Fibroblast of skin of scalp (primary cell): Measurements from ENCODE around the gene LRRC36.
A peak's percentile ranks its signal among the peaks of the same experiment; 100 is the strongest.
"Not testable (repeated sequence)": the region's sequence is repeated elsewhere in the genome, so short reads cannot be mapped to it uniquely, and the experiment has no call there.

Experiments
- DNase-seq: peaks from one replicate; pipeline ENCODE4 v3.0.0-alpha.2; 2013

Gene LRRC36

DNA sequence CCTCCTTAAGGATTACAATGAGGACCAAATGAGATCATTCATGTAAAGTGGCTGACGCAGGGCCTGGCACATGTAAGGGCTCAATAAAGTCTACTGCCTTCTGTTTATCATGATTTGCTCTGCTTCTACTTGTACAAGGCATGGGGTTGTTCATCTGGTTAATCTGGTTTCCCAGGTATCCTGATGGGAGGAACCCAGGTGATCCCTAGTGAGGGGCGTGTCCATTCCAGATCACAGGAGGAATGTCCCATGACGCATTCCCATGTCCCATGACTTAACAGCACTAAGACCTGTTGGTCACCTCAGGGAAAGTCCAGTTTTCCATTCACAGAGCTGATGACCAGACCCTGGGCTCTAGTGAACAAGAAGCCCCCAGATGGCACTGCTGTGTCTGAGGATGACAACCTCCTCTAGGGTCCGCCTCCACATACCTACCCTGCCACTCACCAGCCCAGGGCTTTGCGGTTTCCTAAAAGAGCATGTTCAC lies 78.2 kb downstream of the LRRC36 start:
- no peak for DNase-seq

DNA sequence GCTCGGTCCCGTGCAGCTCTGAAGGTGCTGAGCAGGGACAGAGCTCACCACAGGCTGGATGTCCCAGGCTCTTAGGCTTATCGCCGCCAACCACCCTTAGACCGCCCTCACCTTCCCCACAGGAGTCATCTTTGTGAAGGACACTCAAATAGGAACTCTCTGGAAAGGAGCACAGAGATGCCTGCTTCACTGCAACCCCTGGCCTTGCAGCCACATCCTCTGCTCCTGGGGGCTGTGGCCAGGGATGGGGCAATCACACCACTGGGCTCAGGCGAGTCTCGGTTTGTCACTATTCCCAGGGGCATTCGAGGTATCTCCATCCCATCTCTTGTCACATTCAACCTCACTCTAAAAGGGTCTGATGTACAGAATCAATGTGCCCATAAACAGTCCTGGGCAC lies 78.7 kb downstream of the LRRC36 start:
- DNase-seq, result no peak

DNA sequence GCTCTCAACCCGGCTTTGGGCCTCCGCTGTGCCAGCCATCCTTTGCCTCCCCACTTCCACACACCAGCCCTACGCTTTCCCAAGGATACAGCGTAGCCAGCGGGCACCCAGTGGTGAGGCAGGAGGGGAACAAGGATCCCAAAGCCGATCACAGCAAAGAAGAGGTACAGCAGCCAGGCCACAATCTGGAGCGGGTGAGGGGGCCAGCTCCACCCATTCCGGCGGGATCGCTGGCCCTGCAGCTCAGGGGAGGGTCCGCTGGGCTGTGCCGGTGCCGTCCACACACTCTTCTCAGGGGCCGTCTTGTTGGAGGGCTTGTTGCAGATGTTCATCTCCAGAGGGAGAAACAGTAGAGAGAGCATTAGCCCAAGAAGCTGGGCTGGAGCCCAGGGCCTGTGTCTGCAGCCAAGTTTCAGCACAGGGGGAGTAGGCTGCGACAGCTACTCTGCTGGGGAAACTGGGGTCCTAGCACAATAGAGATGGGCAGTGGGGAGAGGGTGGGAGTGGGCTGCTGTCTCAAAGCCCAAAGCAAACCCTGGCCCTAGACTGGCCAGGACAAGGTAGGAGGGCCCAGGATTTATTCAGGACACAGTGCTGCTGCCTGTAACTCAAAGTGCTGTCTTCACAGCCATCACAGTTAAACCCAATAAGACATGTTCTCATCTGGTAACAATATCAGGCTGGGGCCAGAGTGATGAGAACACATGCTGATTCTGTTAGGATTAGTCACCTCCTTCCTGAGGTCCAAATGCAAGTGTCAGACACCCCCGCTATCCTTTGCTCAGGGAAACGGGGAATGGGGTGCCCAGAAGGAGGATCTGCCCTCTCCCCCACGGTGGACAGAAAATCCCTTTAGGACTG lies 79.7 kb downstream of the LRRC36 start:
- DNase-seq, result peak; percentile 80

DNA sequence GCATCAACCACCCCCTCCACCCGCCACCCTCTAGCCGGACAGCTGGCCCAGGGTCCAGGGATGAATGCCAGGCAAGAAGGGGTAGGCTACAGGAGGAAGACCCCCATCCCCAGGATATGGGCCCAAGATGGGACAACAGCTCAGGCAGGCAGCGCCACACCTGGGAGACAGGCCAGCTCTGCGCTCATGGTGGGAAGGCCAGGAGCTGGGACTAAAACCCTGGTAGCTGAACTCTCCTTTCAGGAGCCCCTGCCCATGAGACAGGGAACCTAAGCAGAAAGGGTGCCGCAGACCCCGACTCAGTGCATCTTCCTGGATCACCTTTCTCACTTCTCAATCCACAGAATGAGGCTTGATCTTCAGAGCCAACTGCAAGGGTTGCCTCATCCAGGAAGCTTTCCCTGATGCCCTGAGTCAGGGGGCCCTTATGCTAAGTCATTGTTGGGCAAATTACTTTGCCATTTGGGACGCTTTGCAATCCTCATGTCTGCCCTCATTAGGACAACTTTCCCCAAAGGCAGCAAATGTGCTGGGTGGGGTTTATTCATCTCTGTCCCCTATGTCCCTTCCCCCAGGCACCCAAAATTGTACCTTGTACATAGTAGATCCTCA lies 80.7 kb downstream of the LRRC36 start:
- no peak for DNase-seq

DNA sequence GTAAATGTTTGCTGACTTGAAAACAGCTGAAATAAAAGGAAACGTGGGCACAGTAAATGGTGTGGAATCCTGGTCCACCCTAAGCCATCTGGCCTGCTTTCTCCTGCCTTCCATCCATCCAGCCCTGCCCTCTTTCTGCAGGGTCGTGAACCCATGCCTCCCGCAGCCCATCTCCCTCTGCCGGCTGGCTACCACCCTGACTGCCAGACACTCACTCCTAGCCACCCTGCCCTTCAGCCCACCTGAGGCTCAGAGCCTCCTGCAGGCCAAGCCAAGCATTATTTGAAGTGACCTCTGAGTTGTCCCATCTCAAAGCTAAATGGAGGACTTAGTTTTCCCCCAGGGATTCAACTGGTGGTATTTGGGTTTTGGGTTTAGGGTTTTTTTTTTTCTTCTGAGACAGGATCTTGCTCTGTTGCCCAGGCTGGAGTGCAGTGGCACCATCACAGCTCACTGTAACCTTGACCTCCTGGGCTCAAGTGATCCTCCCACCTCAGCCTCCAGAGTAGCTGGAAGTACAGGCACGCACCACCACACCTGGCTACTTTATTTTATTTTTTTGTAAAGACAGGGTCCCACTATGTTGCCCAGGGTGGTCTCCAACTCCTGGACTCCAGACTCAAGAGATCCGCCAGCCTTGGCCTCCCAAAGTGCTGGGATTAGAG lies 81.3 kb downstream of the LRRC36 start:
- DNase-seq, result no peak

DNA sequence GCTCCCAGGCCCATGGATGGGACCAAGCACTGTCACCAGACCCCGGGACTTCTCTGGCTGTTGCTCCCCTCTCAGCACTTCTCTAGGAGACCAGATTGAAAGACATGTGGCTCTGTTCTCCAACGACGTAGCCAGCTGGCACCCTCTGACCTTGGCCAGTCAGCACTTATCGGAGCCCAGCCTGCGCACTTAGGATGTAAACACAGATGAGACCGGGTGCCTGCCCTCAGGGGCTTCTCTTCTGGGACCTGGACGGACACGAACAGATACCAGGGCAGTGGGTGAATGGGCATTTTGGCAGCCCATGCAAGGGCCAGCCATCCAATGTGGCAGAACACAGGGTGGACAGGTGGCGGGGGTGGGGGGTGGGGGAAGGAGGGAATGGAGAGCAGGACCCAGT lies 83.0 kb downstream of the LRRC36 start:
- no peak for DNase-seq

DNA sequence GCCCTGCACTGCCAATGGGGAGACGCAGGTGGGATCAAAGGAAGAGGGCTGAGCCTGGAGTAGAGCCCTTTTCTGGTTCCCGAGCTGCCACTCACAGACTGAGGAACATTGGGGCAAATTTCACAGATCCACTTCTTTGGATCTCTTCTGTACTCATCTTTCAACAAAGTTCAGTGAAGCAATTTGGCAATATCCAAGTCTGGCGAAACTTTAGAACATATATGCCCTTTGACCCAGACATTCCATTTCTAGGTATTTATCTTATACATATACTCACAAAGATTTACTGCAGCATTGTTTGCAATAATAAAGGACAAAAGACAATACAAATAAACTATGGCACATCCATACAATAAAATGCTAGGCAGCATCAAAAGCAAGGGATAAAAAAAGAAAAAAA lies 84.7 kb downstream of the LRRC36 start:
- no peak for DNase-seq

DNA sequence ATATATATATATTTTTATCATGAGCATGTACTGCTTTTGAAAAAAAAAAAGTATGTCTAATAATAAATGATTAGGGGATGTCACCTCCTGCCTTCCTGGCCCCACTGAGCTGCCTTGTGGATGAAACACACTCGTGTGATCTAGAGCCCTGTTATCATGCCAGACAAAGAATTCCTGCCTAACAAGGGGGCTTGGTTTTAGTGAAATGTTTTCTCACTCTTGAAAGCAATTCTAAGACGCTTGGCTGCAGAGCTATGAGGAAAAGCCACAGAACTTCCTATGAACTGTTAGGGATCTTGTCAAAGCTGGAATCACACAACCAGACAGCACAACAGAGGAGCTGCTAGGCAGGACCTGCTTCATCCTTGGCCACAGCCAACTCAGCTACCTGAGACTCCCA lies 85.7 kb downstream of the LRRC36 start:
- no peak for DNase-seq

DNA sequence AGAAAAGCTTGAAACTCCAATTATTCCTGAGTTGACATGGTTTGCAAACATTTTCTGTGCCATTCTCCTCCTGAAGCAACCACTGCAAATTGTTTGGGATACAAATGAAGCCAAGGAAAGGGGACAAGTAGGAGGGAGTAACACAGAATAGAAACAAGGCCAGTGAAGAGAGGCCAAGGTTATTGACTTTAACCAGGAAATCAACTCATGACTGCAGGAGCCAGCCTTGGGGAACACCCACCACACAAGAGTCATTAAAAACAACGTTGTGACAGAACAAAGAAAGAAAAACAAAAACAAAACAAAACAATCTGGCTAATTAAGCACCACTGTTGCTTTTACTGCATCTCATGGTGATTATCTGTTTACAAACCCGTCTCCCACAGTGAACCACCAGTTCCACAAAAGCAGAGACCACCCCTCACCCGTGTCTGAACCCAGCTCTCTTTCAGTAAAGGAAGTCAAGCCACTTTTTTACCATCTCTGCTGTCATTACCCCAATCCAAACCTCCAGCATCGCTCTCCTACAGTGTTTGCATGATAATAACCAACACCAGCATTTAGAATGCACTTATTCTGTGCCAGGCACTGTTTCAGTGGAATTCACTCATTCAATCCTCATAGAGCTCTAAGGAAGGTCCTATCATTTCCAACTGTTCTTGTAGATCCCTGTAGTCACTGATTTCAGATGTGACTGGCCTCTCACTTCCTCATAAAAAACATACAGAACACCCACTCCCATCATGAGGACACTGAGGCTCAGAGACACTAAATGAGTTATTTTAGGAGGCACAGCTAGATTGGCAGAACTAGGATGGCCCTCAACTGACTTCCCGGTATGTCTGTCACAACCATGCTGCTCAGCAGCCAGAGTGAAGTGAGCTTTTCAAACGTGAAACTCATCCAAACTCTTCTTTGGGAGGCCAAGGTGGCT lies 87.6 kb downstream of the LRRC36 start:
- no peak for DNase-seq

DNA sequence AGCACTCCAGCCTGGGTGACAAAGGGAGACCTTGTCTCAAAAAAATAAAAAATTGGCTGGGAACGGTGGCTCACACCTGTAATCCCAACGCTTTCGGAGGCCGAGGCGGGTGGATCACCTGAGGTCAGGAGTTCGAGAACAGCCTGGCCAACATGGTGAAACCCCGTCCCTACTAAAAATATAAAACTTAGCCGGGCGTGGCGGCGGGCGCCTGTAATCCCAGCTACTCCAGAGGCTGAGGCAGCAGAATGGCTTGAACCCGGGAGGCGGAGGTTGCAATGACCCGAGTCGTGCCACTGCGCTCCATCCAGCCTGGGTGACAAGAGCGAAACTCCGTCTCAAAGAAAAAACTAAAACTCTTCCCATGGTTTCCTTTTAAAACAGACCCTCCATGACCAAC lies 88.8 kb downstream of the LRRC36 start:
- DNase-seq, result not testable (repeated sequence)

DNA sequence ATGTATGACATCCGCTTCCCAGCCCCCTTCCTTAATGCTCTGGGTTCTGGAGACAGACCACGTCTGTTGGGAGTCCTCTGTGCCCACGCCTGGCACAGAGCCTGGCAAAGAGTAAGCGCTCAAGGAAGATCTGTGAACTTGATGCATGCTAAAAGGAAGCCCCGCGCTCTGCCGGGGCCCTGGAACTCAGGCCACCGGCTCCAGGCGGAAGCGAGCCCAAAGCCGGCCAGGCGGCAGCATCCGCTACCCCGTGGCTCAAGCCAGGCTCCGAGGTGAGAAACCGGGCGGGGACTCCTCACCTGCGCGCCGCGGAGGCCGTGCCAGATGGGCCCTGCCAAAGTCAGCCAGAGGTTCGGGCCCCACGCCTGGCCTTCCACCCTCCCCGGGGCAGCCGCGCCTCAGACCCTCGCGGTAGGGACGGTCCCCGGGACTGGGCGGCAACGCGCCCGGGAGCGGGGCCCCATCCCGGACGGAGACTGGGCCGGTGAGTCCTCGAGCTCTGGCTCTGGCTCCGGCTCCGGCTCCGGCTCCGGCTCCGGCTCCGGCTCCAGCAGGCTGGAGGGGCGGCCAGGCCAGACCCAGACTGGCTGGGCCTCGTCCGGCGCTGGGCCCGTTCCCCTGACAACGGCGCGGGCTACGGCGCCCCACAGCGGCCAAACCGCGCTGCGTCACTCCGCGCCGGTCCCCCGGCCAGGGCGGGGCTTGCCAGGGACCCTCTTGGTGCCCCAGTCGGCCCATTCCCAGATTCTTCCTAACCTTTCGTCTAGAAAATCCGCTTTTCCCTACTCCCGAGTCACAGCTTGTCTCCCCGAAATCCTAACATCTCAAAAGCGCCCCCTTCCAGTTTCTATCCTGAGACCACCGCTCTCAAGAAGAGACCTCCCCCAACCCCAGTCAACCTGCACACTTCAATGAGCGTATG lies 89.5 kb downstream of the LRRC36 start, which contains the start of gene ZDHHC1:
Gene ZDHHC1 (minus strand): TSS at position 606 of the 922 bp plus-strand sequence. CDS start 8,702 bp downstream, outside the sequence.
- DNase-seq, result peak; percentile 75

DNA sequence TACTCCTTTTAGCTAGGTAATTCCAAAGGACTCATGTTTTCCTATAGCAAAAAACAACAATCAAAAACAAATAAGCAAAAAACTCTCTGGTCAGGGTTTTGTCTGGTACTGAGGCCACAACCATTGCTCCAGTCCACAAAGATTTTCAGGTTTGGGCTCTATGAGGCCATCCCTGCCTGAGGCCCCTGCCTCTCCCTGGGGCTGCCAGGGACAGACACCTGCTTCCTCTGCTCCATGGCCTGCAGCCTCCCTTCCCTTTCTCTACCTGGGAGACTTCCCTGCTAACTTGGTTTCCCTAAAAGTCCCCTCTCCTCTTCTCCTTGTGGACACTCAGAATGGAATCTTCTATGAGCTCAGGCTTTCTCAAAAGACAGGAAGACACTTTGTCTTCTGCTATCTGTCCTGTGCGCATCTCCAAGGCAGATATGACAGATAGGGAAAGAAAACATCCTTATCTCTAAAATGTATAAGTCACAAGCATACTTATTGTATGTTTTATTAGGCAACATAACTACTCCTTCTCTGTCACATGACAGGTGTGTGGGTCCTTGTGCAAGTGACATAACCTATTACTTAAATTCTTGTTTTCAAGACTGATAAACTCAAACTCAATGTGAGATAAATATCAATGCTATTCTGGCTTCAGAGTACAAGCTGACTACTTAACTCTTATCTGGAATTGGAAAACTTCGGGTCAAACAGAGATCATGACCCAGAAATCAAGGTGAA lies 90.9 kb downstream of the LRRC36 start:
- DNase-seq, result no peak

DNA sequence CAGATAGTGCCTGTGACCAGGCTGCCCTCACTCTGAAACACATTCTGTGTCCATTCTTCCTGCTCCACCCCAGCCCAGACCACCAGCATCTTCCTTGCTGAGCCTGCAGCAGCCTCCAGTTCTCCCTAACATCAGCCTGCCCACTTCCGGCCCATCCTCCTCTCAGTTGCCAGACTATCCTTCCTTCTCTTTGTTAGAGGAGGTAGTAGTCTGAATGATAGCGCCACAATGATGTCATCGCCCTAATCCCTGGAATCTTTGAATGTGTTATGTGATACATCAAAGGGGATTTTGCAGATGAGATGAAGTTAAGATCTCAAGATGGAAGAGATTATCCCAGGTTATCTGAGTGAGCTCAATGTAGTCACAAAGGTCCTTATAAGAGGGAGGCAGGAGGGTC lies 92.9 kb downstream of the LRRC36 start:
- DNase-seq, result peak; percentile 36

DNA sequence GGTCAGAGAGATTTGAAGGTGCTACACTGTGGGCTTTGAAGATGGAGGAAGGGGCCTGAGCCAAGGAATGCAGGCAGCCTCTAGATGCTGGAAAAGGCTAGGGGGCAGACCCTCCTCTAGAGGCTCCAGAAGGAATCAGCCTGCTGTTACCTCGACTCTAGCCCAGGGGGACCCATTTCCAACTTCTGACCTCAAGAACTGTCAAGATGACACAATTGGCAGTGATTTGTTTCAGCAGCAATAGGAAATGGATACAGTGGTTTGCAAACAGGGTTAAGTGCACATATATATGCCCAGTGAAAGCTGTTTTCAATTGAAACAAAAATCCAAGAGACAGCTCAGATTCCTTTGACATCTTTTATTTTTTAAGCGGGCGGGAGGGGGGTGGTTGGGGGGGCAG lies 93.3 kb downstream of the LRRC36 start:
- peak; percentile 41 for DNase-seq

DNA sequence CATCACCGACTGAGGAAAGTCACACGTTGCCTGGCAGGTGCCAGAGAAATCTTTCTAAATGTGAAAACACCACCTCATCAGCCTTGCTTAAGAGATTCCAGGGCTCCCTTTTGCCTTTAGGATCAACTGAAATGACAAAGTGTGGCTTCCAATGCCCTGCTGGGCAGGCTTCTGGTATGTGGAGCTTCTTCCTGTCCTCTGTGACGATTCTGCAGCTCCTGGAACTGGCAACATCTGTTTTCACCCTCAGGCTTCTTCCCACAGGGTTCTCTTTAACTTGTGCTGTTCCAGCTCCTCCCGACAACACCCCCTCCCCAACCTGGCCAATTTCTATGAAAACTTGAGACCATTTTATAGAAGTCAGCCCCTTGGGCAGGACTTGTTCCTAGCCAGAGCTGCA lies 94.4 kb downstream of the LRRC36 start:
- DNase-seq, result peak; percentile 21

DNA sequence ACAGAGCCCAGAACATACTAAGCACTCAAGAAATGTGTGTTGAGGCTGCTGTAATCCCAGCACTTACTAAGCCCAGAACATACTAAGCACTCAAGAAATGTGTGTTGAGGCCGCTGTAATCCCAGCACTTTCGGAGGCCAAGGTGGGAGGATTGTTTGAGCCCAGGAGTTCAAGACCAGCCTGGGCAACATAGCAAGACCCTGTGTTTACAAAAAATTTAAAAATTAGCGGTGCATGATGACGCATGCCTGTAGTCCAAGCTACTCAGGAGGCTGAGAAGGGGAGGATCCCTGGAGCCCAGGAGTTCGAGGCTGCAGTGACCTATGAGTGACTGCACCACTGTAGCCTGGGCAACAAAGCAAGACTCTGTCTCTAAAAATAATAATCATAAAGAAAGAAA lies 96.4 kb downstream of the LRRC36 start:
- DNase-seq, result no peak

DNA sequence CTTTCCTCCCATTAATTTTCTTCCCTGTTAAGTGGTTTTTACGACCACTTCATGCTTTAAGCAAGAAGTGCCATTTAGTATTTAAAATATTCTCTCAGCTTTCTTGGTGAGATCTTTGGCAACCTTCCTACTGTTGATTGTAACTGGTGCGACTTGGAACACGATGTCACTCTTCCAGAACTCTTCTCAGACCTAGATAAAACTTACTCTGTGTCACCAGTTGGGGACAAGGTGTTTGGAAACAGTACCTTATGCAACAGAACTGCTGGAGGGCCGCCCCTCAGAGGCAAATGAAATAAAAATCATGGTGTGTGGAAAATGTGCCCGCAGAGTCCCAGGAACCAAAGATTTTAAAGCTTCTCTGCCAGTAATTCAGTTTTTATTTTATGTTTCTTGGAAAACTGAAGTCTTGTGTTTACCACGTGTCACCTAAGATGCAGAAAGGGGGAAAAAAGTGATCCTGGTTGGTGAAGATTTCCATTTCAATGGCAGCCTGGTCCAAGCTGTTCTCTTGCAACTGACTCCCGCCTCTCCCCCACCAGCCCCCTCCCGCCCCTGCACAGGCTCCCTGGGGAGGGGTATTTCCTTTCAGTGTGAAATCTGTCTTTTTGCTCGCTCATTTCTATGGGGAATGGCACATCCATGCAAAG lies 97.1 kb downstream of the LRRC36 start:
- DNase-seq, result no peak

DNA sequence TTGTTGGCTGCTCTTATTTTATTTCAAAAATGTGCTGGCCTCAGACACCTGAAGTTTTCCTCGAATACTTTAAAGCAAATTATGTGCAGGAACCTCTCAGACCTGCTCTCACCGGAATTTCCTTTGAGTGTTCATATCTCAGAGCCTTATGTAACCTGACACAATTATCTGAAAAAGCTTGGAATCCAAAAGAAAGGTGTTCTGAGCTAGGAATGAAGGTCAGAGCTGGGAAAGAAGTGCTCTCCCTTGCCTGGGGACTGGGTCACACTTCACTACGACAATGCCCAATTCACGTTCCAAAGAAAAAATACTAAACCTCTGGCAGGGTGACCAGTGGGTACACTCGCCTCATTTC lies 97.6 kb downstream of the LRRC36 start:
- no peak for DNase-seq

DNA sequence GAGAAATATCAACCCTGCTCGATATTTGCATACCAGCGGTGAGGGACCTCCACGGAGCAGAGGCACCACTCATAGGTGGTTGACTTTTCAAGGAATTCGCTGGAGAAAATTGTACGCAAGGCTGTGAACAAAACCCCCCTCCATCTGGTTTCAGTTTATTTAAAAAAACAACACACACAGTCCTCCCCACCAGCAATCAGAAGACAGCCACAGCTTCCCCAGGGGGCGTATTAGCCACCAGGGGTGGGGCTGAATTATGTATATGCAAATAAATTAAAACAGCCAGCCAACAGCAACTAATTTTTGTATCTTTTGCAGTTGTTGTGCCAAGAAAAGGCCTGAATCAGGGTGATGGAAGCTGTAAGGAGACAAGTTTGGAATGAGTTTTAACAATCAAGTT lies 98.4 kb downstream of the LRRC36 start:
- peak; percentile 82 for DNase-seq

DNA sequence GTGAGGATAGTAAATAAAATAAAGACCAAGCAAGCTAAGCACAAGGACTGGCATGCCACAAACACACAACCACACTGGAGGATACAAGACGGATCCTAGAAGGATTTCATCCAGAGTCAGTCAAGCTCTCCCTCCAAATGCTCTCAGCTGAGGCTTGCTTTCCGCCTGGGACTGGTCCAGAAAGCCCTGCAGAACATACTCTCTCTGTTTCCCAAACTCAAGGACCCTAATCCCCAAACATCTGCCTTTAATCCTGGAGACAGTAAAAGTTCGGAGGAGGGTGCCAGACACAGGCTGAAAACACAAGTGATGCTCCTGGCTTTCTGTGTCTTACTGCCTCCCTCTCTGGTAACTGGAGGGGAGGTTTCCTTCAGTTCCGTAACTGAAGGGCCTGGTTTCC lies 99.0 kb downstream of the LRRC36 start:
- DNase-seq, result no peak
